Neural progenitor cell (in vitro differentiated cells): ENCODE measurements around the gene GPR26. TPM values are rescaled to one million over a fixed set of nuclear protein-coding genes. Genes with fewer than 3 reads are reported as not detected.

ENCODE experiments used
- DNase-seq: peaks from one replicate; pipeline ENCODE4 v3.0.0-alpha.2; 2016; ENCODE audit warnings: low spot score
- H2AFZ ChIP-seq: fragments of 200-600 bp; sonication (generic); replicated peaks from 2 replicates; pipeline ENCODE4 v1.6.1; 2016; ENCODE audit warnings: antibody characterized with exemption
- H3F3A ChIP-seq: fragments of 200-600 bp; sonication (generic); 2 replicates; pipeline ENCODE4 v1.6.1; 2016; ENCODE audit warnings: antibody characterized with exemption, low read depth
- H3K27ac ChIP-seq: fragments of 200-600 bp; sonication (generic); 2 replicates; pipeline ENCODE4 v1.5.1; 2016; ENCODE audit warnings: mild to moderate bottlenecking
- H3K27me3 ChIP-seq: fragments of 200-600 bp; sonication (generic); 2 replicates; pipeline ENCODE4 v1.6.1; 2016; ENCODE audit warnings: mild to moderate bottlenecking, moderate library complexity
- H3K36me3 ChIP-seq: fragments of 200-600 bp; sonication (generic); 2 replicates; pipeline ENCODE4 v1.5.1; 2016
- H3K4me1 ChIP-seq: fragments of 200-600 bp; sonication (generic); 2 replicates; pipeline ENCODE4 v1.6.1; 2016; ENCODE audit warnings: mixed run types
- H3K4me2 ChIP-seq: fragments of 200-600 bp; sonication (generic); 2 replicates; pipeline ENCODE4 v1.6.1; 2016
- H3K4me3 ChIP-seq: fragments of 200-600 bp; sonication (generic); 2 replicates; pipeline ENCODE4 v1.5.1; 2016
- H3K79me2 ChIP-seq: fragments of 200-600 bp; sonication (generic); 2 replicates; pipeline ENCODE4 v1.6.1; 2016; ENCODE audit warnings: low read depth
- H3K9ac ChIP-seq: fragments of 200-600 bp; sonication (generic); 2 replicates; pipeline ENCODE4 v1.6.1; 2016
- H3K9me3 ChIP-seq: fragments of 200-600 bp; sonication (generic); 2 replicates; pipeline ENCODE4 v1.5.1; 2016; ENCODE audit warnings: low read depth
- H4K20me1 ChIP-seq: fragments of 200-600 bp; sonication (generic); 2 replicates; pipeline ENCODE4 v1.6.1; 2016; ENCODE audit warnings: low read depth
- H3K27ac Mint-ChIP-seq: 3 replicates; pipeline ENCODE4 v1.8.0; 2021; ENCODE audit warnings: mixed read lengths
- H3K27me3 Mint-ChIP-seq: 2 replicates; pipeline ENCODE4 v1.8.0; 2022; ENCODE audit warnings: low read depth, mild to moderate bottlenecking, inconsistent platforms, moderate library complexity, mixed read lengths; ENCODE audit not compliant: insufficient read depth
- H3K36me3 Mint-ChIP-seq: 3 replicates; pipeline ENCODE4 v1.8.0; 2021; ENCODE audit warnings: mixed read lengths
- H3K4me1 Mint-ChIP-seq: 3 replicates; pipeline ENCODE4 v1.8.0; 2021; ENCODE audit warnings: mixed read lengths
- H3K4me3 Mint-ChIP-seq: 3 replicates; pipeline ENCODE4 v1.8.0; 2021; ENCODE audit warnings: mild to moderate bottlenecking, moderate library complexity, mixed read lengths
- H3K9me3 Mint-ChIP-seq: 3 replicates; pipeline ENCODE4 v1.8.0; 2020; ENCODE audit warnings: mixed read lengths
- EZH2 ChIP-seq: fragments of 200-600 bp; sonication (generic); IDR thresholded peaks from 2 replicates; pipeline ENCODE4 v1.6.1; 2017; ENCODE audit warnings: antibody characterized with exemption, mild to moderate bottlenecking, moderate library complexity
- EZH2phosphoT487 ChIP-seq: fragments of 200-600 bp; sonication (generic); IDR thresholded peaks from 2 replicates; pipeline ENCODE4 v1.6.1; 2017; ENCODE audit warnings: antibody characterized with exemption
- total RNA-seq: library from RNA; depleted of rRNA; stranded (reverse); fragments of >200 nt; gene quantifications from 2 replicates; pipeline ENCODE4 v1.2.3, GENCODE V29; 2015; ENCODE audit warnings: low replicate concordance
- TF ChIP-seq, protein P1 (sequence below): fragments of 200-600 bp; sonication (generic); IDR thresholded peaks from 2 replicates; pipeline ENCODE4 v1.5.1; 2017; ENCODE audit warnings: antibody characterized with exemption, mild to moderate bottlenecking

GPR26 gene
- total RNA-seq, 1 donor from 2014 or later = not detected

GRCh38 chr10:123635131-123635530, 31.0 kb upstream of the GPR26 start:
- DNase-seq = no peak
- Histone ChIP-seq H3K9ac (no peak overlapping the region), H3K4me3 (no peak overlapping the region), H3K4me2 (no peak overlapping the region), H2AFZ (no peak overlapping the region), H3K36me3 (no peaks in the 10 kb centered on the region), H3K4me1 (no peaks in the 10 kb centered on the region), H3K27me3 (no peaks in the 10 kb centered on the region), H3F3A (no peaks in the 10 kb centered on the region), H3K79me2 (no peaks in the 10 kb centered on the region), H3K27ac (no peak overlapping the region), H3K9me3 (no peaks in the 10 kb centered on the region), H4K20me1 (no peaks in the 10 kb centered on the region)
- H3K27me3 Mint-ChIP-seq = no peaks in the 10 kb centered on the region
- H3K9me3 Mint-ChIP-seq = peaks cover under 1% of the 10 kb centered on the region
- no peak overlapping the region for H3K4me3 Mint-ChIP-seq
- no peaks in the 10 kb centered on the region for H3K36me3 Mint-ChIP-seq
- H3K27ac Mint-ChIP-seq = no peak overlapping the region
- TF ChIP-seq EZH2phosphoT487 = no peak
- TF ChIP-seq, protein P1, sequence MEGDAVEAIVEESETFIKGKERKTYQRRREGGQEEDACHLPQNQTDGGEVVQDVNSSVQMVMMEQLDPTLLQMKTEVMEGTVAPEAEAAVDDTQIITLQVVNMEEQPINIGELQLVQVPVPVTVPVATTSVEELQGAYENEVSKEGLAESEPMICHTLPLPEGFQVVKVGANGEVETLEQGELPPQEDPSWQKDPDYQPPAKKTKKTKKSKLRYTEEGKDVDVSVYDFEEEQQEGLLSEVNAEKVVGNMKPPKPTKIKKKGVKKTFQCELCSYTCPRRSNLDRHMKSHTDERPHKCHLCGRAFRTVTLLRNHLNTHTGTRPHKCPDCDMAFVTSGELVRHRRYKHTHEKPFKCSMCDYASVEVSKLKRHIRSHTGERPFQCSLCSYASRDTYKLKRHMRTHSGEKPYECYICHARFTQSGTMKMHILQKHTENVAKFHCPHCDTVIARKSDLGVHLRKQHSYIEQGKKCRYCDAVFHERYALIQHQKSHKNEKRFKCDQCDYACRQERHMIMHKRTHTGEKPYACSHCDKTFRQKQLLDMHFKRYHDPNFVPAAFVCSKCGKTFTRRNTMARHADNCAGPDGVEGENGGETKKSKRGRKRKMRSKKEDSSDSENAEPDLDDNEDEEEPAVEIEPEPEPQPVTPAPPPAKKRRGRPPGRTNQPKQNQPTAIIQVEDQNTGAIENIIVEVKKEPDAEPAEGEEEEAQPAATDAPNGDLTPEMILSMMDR = no peak
- no peak for TF ChIP-seq EZH2
- H3K4me1 Mint-ChIP-seq = peaks cover 3% of the 10 kb centered on the region

DNA sequence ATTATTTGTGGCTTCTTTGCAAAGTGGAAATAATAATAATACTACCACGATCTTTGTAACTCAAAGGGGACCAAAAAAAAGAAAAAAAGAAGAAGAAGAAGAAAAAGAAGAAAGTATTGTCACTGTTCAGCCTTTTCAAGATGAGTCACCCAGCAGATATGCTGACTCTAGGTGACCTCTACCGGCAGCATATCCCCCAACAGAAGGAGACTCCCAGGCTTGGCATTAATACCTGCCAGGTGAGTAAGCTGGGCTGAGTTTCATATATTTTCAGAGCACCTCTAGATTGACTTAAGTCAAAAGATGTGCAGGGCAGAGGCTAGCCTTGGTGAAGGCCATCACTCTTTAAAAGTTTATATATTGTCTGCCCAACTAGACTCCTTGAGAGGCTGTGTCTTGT, 30.4 kb upstream of the GPR26 start:
- H3K27me3 ChIP-seq = no peaks in the 10 kb centered on the region
- no peak overlapping the region for H2AFZ ChIP-seq
- no peak overlapping the region for H3K27ac Mint-ChIP-seq
- DNase-seq = no peak
- no peak for TF ChIP-seq EZH2
- TF ChIP-seq, protein P1 = no peak
- TF ChIP-seq EZH2phosphoT487 = no peak
- H3K9me3 ChIP-seq = no peaks in the 10 kb centered on the region
- no peak overlapping the region for H3K9ac ChIP-seq
- H3K4me2 ChIP-seq = no peak overlapping the region
- no peaks in the 10 kb centered on the region for H3K36me3 ChIP-seq
- no peak overlapping the region for H3K27ac ChIP-seq
- H3K79me2 ChIP-seq = no peaks in the 10 kb centered on the region
- no peaks in the 10 kb centered on the region for H3K36me3 Mint-ChIP-seq
- no peaks in the 10 kb centered on the region for H3K27me3 Mint-ChIP-seq
- H3K4me1 ChIP-seq = no peaks in the 10 kb centered on the region
- H3K4me3 ChIP-seq = no peak overlapping the region
- no peak overlapping the region for H3K4me3 Mint-ChIP-seq
- H4K20me1 ChIP-seq = no peaks in the 10 kb centered on the region
- H3F3A ChIP-seq = no peaks in the 10 kb centered on the region
- peaks cover 6% of the 10 kb centered on the region for H3K4me1 Mint-ChIP-seq
- H3K9me3 Mint-ChIP-seq = no peaks in the 10 kb centered on the region

- H3K4me1 ChIP-seq = no peaks in the 10 kb centered on the region
- H3K36me3 ChIP-seq = no peaks in the 10 kb centered on the region
- no peak overlapping the region for H3K4me2 ChIP-seq
- DNase-seq = no peak
- H3K4me3 ChIP-seq = no peak overlapping the region
- Mint-ChIP-seq H3K27ac (no peak overlapping the region), H3K4me3 (no peak overlapping the region), H3K36me3 (no peaks in the 10 kb centered on the region), H3K9me3 (no peaks in the 10 kb centered on the region), H3K4me1 (peaks cover 6% of the 10 kb centered on the region), H3K27me3 (no peaks in the 10 kb centered on the region)
- no peaks in the 10 kb centered on the region for H3K79me2 ChIP-seq
- no peak overlapping the region for H3K27ac ChIP-seq
- H3K9ac ChIP-seq = no peak overlapping the region
- H3K27me3 ChIP-seq = no peaks in the 10 kb centered on the region
- no peak overlapping the region for H2AFZ ChIP-seq
- no peaks in the 10 kb centered on the region for H3K9me3 ChIP-seq
- no peaks in the 10 kb centered on the region for H3F3A ChIP-seq
- H4K20me1 ChIP-seq = no peaks in the 10 kb centered on the region
- no peak for TF ChIP-seq EZH2phosphoT487
- no peak for TF ChIP-seq EZH2
- TF ChIP-seq, protein P1 = no peak
These were observed 29.4 kb upstream of the GPR26 start for GRCh38 chr10:123636598-123637325.
